Panc1 (cell line): Measurements from ENCODE around the gene TFDP1. TPM values are rescaled to one million over a fixed set of nuclear protein-coding genes. Genes with fewer than 3 reads are reported as not detected.

Experiments used
- ATAC-seq: fragments of 200-7000 bp; cut with Tn5 transposase; 2 replicates; pipeline ENCODE4 v1.9.1; 2020; ENCODE audit warnings: mild to moderate bottlenecking, moderate library complexity
- BruUV-seq: library from RNA; stranded (reverse); fragments of 400-500 nt; replicated peaks from 2 replicates; lab custom pipeline; 2021; lab: Mats Ljungman, UMichigan
- CTCF ChIA-PET: fragments of 300-600 bp; sonication (Branson Sonifier 250); formaldehyde crosslinking; loops from one replicate; lab custom pipeline; 2022; ENCODE audit warnings: antibody characterized with exemption; lab: Charles Lee
- POLR2A ChIA-PET: fragments of 300-600 bp; sonication (Branson Sonifier 250); formaldehyde crosslinking; loops from one replicate; lab custom pipeline; 2022; ENCODE audit warnings: antibody characterized with exemption; lab: Charles Lee
- DNase-seq: peaks from one replicate; pipeline ENCODE4 v3.0.0-alpha.2; 2010; ENCODE audit warnings: low read depth, low spot score
- H3K27ac ChIP-seq: 2 replicates; pipeline ENCODE4 v1.5.1; 2011; ENCODE audit warnings: mild to moderate bottlenecking, low read length, inconsistent platforms
- H3K27me3 ChIP-seq: fragments of 200-500 bp; sonication (Bioruptor generic); 2 replicates; pipeline ENCODE4 v1.6.0; 2014; ENCODE audit warnings: low read length, inconsistent platforms; ENCODE audit not compliant: control insufficient read depth, insufficient read depth
- H3K36me3 ChIP-seq: fragments of 200-500 bp; sonication (Bioruptor generic); 2 replicates; pipeline ENCODE4 v1.5.1; 2014; ENCODE audit warnings: inconsistent platforms, mild to moderate bottlenecking, low read length, moderate library complexity; ENCODE audit not compliant: control insufficient read depth, insufficient read depth
- H3K4me1 ChIP-seq: 2 replicates; pipeline ENCODE4 v1.5.1; 2011; ENCODE audit warnings: inconsistent platforms, mild to moderate bottlenecking, low read length, moderate library complexity; ENCODE audit not compliant: control insufficient read depth, insufficient read depth
- H3K4me3 ChIP-seq, 2 experiments: 2 replicates each; pipeline ENCODE4 v1.5.1; 2011 to 2012; ENCODE audit warnings: low read depth in 2 of 2, low read length in 2 of 2, mild to moderate bottlenecking in 2 of 2, inconsistent platforms in 1 of 2, moderate library complexity in 1 of 2
- H3K9me3 ChIP-seq: fragments of 200-500 bp; sonication (Bioruptor generic); 2 replicates; pipeline ENCODE4 v1.5.1; 2014; ENCODE audit warnings: low read depth, mild to moderate bottlenecking, inconsistent platforms, low read length, moderate library complexity; ENCODE audit not compliant: control insufficient read depth, insufficient read depth
- CTCF ChIP-seq: fragments of 450-650 bp; IDR thresholded peaks from 2 replicates; pipeline ENCODE4 v1.5.1; 2017; ENCODE audit warnings: mild to moderate bottlenecking
- POLR2AphosphoS5 ChIP-seq: IDR thresholded peaks from 2 replicates; pipeline ENCODE4 v1.6.1; 2012; ENCODE audit warnings: mild to moderate bottlenecking, low read depth, low read length, moderate library complexity
- REST ChIP-seq, 2 experiments: IDR thresholded peaks; 2 replicates each; pipeline ENCODE4 v1.6.1; 2011 to 2012; ENCODE audit warnings: low read depth in 2 of 2, control low read depth in 1 of 2, low read length in 1 of 2, mild to moderate bottlenecking in 1 of 2, moderate library complexity in 1 of 2; ENCODE audit not compliant: insufficient read depth in 1 of 2
- SIN3A ChIP-seq: IDR thresholded peaks from 2 replicates; pipeline ENCODE4 v1.6.1; 2012; ENCODE audit warnings: low read depth, mild to moderate bottlenecking, low read length, moderate library complexity, borderline replicate concordance; ENCODE audit not compliant: insufficient read depth
- TCF7L2 ChIP-seq: IDR thresholded peaks from 2 replicates; pipeline ENCODE4 v1.6.1; 2011; ENCODE audit warnings: mild to moderate bottlenecking, low read depth, low read length, inconsistent platforms
- in situ Hi-C: cut with HindIII; loops from 2 replicates; pipeline ENCODE4 v1.10.0; 2016; ENCODE audit warnings: low sequenced_read_pairs, low pct_unique_long_range_greater_than_20kb
- intact Hi-C: fragments of 100-400 bp; cut with micrococcal nuclease; formaldehyde crosslinking; loops from one replicate; pipeline ENCODE4 v1.10.0; 2022; ENCODE audit not compliant: unreplicated experiment
- total RNA-seq: library from RNA; stranded (reverse); gene quantifications from one replicate; pipeline ENCODE4 v1.2.1, GENCODE V29; 2021; ENCODE audit not compliant: unreplicated experiment

TFDP1 gene
- total RNA-seq, 1 experiment from 2014 or later, result 91.6 TPM

- in situ Hi-C loops, result no loop called here
- Histone ChIP-seq H3K4me1 (no peaks in the 10 kb centered on the region), H3K9me3 (no peaks in the 10 kb centered on the region), H3K27ac (no peak overlapping the region), H3K4me3 (no peak overlapping the region), H3K27me3 (no peaks in the 10 kb centered on the region), H3K36me3 (no peaks in the 10 kb centered on the region; the same call in 1 of the 2 replicates)
- intact Hi-C loops, result no loop called here
- ChIA-PET CTCF (no interaction called here), POLR2A (no interaction called here)
- ATAC-seq (no peak), DNase-seq (no peak)
- TF ChIP-seq TCF7L2 (no peak), REST (IDR thresholded peaks at IDR 0.05; ENCODE audit: insufficient read depth in 1 of 2, low read depth in 2 of 2, low read length in 1 of 2) (no peak), SIN3A (no peak), CTCF (no peak), POLR2AphosphoS5 (no peak)
- no TSS peak for BruUV-seq
Observed at GRCh38 chr13:113554333-113554700, 30.2 kb upstream of the TFDP1 start.

- in situ Hi-C loops, result no loop called here
- CTCF ChIA-PET, result no interaction called here
- BruUV-seq, result no TSS peak
Observed at GRCh38 chr13:113555141-113555540, 29.4 kb upstream of the TFDP1 start.

More at GRCh38 chr13:113555141-113555540, 29.4 kb upstream of the TFDP1 start:
- Histone ChIP-seq H3K4me3 (no peak overlapping the region), H3K4me1 (no peaks in the 10 kb centered on the region), H3K36me3 (no peaks in the 10 kb centered on the region; the same call in 1 of the 2 replicates), H3K27me3 (no peaks in the 10 kb centered on the region), H3K27ac (no peak overlapping the region), H3K9me3 (no peaks in the 10 kb centered on the region)
- TF ChIP-seq POLR2AphosphoS5 (no peak), TCF7L2 (no peak), SIN3A (no peak), CTCF (no peak)
- intact Hi-C loops, result no loop called here
- ATAC-seq (no peak), DNase-seq (no peak)
- POLR2A ChIA-PET, result no interaction called here
